Prostate gland (tissue), 2 donors: ENCODE results near the gene TUBB1. TPM values are rescaled to one million over a fixed set of nuclear protein-coding genes. Genes with fewer than 3 reads are reported as not detected.

ENCODE experiments used
- DNase-seq: peaks from one replicate; pipeline ENCODE4 v3.0.0-alpha.2; 2019; ENCODE audit warnings: low spot score
- H3K27ac ChIP-seq, 2 donors: fragments of 200-600 bp; sonication (generic); 2 replicates each; pipeline ENCODE4 v1.5.1; 2017 to 2019
- H3K27me3 ChIP-seq: fragments of 200-600 bp; sonication (generic); replicated peaks from 2 replicates; pipeline ENCODE4 v1.5.1; 2019; ENCODE audit not compliant: insufficient read depth
- H3K36me3 ChIP-seq, 2 donors: fragments of 200-600 bp; sonication (generic); 1 replicate in 1 of 2; 2 replicates in 1 of 2; pipeline versions ENCODE4 v1.5.1 to v1.8.1; 2017 to 2019
- H3K4me1 ChIP-seq: fragments of 200-600 bp; sonication (generic); replicated peaks from 2 replicates; pipeline ENCODE4 v1.5.1; 2019
- H3K4me3 ChIP-seq, 2 donors: fragments of 200-600 bp; sonication (generic); 2 replicates each; pipeline ENCODE4 v1.5.1; 2017 to 2019
- H3K9me3 ChIP-seq: fragments of 200-600 bp; sonication (generic); 2 replicates; pipeline ENCODE4 v1.5.1; 2017
- POLR2A ChIP-seq: fragments of 450-650 bp; IDR thresholded peaks from one replicate; pipeline ENCODE4 v1.6.1; 2016; ENCODE audit warnings: antibody characterized with exemption, mild to moderate bottlenecking
- POLR2AphosphoS5 ChIP-seq: sonication (generic); formaldehyde crosslinking; IDR thresholded peaks from one replicate; pipeline ENCODE4 v1.6.1; 2017; ENCODE audit warnings: antibody characterized with exemption
- WGBS: methylation state at CpG from one replicate; pipeline ENCODE4 v1.1.5; 2018; 5-methylcytosine and 5-hydroxymethylcytosine counted together
- intact Hi-C: fragments of 100-400 bp; cut with DNase I; formaldehyde crosslinking; loops from one replicate; pipeline ENCODE4 v1.14.2; 2022
- total RNA-seq, 2 donors: library from RNA; depleted of rRNA; stranded (reverse); fragments of >200 nt; gene quantifications; one replicate each; pipeline ENCODE4 v1.1.0, GENCODE V29; 2016
- TF ChIP-seq, protein P1 (sequence below), 4 experiments: fragments of 200-600 bp in 2 of 4; fragments of 450-650 bp in 2 of 4; sonication (generic) in 2 of 4; IDR thresholded peaks; 1 replicate in 3 of 4; 2 replicates in 1 of 4; pipeline ENCODE4 v1.5.1; 2016 to 2019; ENCODE audit warnings: antibody characterized with exemption in 4 of 4, mild to moderate bottlenecking in 2 of 4, moderate library complexity in 2 of 4

The TUBB1 gene
- total RNA-seq, 2 donors from 2014 or later: not detected

DNA sequence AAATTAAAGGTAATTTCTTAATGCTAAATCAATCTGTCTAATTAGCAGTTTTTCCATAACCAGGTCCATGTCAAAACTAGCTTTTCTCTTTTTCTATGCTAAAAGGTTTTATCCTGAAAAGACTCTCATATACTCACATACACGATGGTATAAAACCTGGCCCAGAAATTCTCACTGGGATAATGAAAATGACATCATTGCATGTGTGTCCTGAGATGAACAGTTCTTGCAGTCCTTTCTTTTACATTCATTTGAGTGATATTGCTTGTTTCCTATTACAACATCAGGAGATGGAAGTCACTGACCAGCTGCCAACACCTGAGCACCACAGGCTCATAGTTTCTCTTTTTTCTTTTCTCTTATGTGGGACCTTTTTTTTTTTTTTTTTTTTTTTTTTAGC lies 31.2 kb downstream of the TUBB1 start:
- TF ChIP-seq, protein P1, sequence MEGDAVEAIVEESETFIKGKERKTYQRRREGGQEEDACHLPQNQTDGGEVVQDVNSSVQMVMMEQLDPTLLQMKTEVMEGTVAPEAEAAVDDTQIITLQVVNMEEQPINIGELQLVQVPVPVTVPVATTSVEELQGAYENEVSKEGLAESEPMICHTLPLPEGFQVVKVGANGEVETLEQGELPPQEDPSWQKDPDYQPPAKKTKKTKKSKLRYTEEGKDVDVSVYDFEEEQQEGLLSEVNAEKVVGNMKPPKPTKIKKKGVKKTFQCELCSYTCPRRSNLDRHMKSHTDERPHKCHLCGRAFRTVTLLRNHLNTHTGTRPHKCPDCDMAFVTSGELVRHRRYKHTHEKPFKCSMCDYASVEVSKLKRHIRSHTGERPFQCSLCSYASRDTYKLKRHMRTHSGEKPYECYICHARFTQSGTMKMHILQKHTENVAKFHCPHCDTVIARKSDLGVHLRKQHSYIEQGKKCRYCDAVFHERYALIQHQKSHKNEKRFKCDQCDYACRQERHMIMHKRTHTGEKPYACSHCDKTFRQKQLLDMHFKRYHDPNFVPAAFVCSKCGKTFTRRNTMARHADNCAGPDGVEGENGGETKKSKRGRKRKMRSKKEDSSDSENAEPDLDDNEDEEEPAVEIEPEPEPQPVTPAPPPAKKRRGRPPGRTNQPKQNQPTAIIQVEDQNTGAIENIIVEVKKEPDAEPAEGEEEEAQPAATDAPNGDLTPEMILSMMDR (IDR thresholded peaks at IDR 0.05): no peak
- TF ChIP-seq POLR2AphosphoS5 (no peak), POLR2A (no peak)
- Histone ChIP-seq H3K9me3 (no peaks in the 10 kb centered on the region), H3K4me1 (no peaks in the 10 kb centered on the region), H3K27ac (no peak overlapping the region), H3K36me3 (no peaks in the 10 kb centered on the region), H3K27me3 (no peaks in the 10 kb centered on the region), H3K4me3 (no peak overlapping the region)
- DNase-seq: no peak
- intact Hi-C loops: no loop called here
- WGBS: 64% methylated on average over 1 of the region's 1 CpG

DNA sequence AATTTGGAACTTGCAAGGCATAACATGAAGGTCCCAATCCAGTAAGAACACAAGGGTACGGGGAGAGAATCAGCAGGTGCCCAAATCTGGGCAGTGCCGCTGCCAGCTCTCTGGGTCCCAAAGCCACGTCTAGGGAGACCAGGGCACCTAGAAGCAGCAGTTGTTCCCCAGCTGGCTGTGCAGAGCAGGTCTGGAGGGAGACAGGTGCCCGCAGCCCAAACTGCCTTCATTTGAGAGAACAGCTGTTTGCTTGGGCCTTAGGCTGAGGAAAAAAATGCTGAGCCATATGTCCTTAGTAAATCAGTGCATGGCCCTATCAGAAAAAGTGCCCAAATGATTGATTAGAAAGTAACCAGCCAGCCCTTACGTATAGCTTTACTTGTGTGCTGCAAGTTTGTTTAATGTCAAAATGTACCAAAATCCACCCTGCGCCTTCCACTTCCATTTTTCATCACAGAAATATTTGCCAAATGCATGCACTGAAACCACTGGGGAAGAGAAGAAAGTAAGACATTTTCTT lies 32.5 kb downstream of the TUBB1 start:
- 87% methylated on average over 6 of the region's 6 CpGs for WGBS

DNA sequence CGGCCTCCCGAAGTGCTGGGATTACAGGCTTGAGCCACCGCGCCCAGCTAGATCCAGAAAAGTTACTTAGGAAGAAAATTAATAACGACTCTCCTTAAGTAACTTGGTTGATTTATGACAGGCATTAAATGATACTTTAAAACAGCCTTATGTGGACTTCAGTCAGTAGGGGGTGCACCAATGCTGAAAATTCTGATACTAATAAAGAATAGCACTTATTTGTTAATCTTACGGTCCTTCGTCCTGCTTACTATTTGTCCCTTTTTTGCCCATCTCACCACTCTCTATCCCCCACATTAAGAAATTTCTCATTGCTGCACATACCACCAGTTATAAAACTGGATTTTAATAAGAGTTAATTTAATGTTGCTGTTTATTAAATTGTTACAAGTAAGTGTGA lies 36.1 kb downstream of the TUBB1 start:
- H3K36me3 ChIP-seq: no peaks in the 10 kb centered on the region
- no peaks in the 10 kb centered on the region for H3K27me3 ChIP-seq
- no peak overlapping the region for H3K4me3 ChIP-seq
- intact Hi-C loops: no loop called here
- WGBS: 60% methylated on average over 7 of the region's 7 CpGs
- TF ChIP-seq, protein P1 (IDR thresholded peaks at IDR 0.05): peak in 3 of 4 experiments; percentile 18 to 47 (median 39)
- TF ChIP-seq POLR2AphosphoS5: no peak
- H3K9me3 ChIP-seq: no peaks in the 10 kb centered on the region
- H3K27ac ChIP-seq: no peak overlapping the region
- DNase-seq: no peak
- H3K4me1 ChIP-seq: no peaks in the 10 kb centered on the region

More for the DNA sequence above, 32.5 kb downstream of the TUBB1 start:
- Histone ChIP-seq H3K4me1 (no peaks in the 10 kb centered on the region), H3K27me3 (no peaks in the 10 kb centered on the region), H3K9me3 (no peaks in the 10 kb centered on the region), H3K4me3 (no peak overlapping the region), H3K36me3 (no peaks in the 10 kb centered on the region), H3K27ac (no peak overlapping the region)
- DNase-seq: no peak
- intact Hi-C loops: no loop called here
- TF ChIP-seq, protein P1 (IDR thresholded peaks at IDR 0.05): no peak
- TF ChIP-seq POLR2AphosphoS5: no peak
- no peak for TF ChIP-seq POLR2A

GRCh38 chr20:59062081-59062480 lies 42.9 kb downstream of the TUBB1 start:
- 67% methylated on average over 4 of the region's 4 CpGs for WGBS

More at GRCh38 chr20:59062081-59062480, 42.9 kb downstream of the TUBB1 start:
- no peak overlapping the region for H3K4me3 ChIP-seq
- no peaks in the 10 kb centered on the region for H3K36me3 ChIP-seq
- H3K9me3 ChIP-seq: no peaks in the 10 kb centered on the region
- no peak for DNase-seq
- H3K27ac ChIP-seq: no peak overlapping the region
- intact Hi-C loops: no loop called here
- no peak for TF ChIP-seq POLR2AphosphoS5
- no peak for TF ChIP-seq POLR2A
- TF ChIP-seq, protein P1 (IDR thresholded peaks at IDR 0.05): no peak
- no peaks in the 10 kb centered on the region for H3K4me1 ChIP-seq
- no peaks in the 10 kb centered on the region for H3K27me3 ChIP-seq
